ENCODE results near the gene RNF180.
"Not testable (repeated sequence)": the region's sequence is repeated elsewhere in the genome, so short reads cannot be mapped to it uniquely, and the experiment has no call there.

The RNF180 gene

DNA sequence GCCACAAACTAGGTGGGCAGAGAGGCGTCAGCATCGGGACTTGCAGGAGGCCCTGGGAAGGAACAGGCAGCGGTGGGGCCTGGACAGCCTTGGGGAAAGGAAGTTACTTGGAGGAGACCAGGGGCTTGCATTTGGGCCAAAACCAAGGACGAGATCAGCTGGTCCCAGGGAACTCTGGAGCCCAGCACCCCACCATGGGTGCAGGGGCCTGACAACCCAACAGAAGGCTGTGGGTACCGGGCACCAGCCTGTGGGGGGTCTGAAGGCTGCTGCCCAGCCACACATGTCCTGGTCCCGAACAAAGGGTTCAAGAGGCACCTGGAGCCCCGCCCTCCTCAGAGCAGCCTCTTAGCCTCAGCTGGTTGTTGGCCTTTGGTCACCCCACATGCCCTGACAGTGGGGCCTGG lies 61.5 kb downstream of the RNF180 start:
- DNase-seq; in situ Hi-C loops (cut with MboI; ENCODE audit: low pct_unique_long_range_greater_than_20kb, low sequenced_read_pairs): not testable (repeated sequence)

DNA sequence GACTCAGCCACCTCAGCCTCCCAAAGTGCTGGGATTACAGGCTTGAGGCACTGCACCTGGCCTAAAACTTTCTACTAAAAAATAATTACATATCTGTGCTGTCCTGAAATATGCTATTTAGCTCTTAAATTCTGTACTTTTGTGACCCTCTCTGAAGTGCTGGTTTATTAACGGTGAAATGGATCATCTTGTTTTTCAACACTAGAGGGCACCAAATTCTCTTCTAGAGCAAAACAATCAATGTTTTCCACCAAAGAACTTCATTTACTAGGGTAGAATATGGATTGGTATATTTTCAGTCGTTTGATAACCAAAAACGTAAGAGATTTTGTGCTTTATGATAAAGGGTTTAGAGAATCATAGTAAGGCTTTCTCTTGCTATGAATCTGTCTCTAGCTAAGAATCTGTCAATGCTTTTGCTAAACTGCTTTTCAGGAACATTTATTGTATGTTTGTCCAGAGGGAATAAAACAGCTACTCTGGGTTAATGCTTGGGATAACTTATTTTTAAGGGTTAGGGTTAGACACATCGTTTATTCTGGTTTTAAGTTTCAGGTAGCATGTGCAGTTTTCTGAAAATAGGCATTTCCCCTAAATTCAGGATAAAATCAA lies 63.6 kb downstream of the RNF180 start:
- peak; percentile 54 for DNase-seq
- in situ Hi-C loops (cut with MboI; ENCODE audit: low pct_unique_long_range_greater_than_20kb, low sequenced_read_pairs): no loop called here

DNA sequence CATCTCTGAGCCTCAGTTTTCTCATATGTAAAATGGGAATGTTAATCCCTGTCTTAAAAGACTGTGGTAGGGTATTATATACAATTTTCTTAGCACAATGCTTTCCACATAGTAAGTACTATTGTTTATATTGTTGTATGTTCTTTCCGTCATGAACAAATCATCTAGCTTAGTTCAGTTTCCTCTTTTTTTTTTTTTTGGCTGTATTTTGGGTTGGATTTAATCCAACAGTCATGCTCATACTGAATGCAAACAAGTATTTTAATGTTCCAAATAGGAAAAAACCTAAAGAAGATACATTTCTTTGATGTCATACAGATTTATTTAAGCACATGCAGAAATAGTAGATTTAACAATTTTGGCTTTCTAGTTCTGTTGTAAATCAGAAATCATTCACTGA lies 95.1 kb downstream of the RNF180 start:
- in situ Hi-C loops (cut with MboI; ENCODE audit: low pct_unique_long_range_greater_than_20kb, low sequenced_read_pairs): no loop called here
- DNase-seq: no peak

DNA sequence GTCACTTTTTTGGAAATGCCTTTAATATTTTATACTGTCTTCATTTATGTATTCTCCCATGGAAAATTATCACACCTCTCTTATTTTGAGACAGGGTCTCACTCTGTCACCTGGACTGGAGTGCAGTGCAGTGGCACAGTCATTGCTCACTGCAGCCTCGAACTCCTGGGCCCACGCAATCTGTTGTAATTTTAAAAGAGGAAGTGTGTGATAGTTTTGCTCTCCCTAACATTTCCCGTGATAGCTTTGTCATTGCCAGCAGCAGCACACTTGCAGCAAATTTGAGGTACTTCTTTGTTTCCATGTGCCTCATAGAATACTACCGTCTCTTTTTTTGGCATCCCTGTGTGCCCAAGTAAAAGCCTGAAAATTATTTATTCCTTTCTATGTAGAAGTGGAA lies 103.5 kb downstream of the RNF180 start:
- in situ Hi-C loops (cut with MboI; ENCODE audit: low pct_unique_long_range_greater_than_20kb, low sequenced_read_pairs): no loop called here
- peak; percentile 6 for DNase-seq

DNA sequence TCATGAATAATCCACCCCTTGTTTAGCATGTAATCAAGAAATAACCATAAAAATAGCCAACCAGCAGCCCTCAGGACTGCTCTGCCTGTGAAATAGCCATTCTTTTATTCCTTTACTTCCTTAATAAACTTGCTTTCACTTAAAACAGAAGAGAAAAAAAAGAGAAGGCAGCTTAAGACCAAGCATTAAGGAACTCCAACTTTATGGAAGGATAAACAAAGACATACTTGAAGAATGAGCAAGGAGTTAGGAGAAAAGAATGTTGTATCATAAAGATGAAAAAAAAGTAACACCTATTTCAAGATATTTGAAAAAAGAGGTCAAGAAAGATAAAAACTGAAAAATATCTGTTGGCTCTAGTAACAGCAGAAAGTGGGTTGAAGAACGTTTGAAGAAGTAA lies 107.6 kb downstream of the RNF180 start:
- in situ Hi-C loops (cut with MboI; ENCODE audit: low pct_unique_long_range_greater_than_20kb, low sequenced_read_pairs): no loop called here
- DNase-seq: no peak

DNA sequence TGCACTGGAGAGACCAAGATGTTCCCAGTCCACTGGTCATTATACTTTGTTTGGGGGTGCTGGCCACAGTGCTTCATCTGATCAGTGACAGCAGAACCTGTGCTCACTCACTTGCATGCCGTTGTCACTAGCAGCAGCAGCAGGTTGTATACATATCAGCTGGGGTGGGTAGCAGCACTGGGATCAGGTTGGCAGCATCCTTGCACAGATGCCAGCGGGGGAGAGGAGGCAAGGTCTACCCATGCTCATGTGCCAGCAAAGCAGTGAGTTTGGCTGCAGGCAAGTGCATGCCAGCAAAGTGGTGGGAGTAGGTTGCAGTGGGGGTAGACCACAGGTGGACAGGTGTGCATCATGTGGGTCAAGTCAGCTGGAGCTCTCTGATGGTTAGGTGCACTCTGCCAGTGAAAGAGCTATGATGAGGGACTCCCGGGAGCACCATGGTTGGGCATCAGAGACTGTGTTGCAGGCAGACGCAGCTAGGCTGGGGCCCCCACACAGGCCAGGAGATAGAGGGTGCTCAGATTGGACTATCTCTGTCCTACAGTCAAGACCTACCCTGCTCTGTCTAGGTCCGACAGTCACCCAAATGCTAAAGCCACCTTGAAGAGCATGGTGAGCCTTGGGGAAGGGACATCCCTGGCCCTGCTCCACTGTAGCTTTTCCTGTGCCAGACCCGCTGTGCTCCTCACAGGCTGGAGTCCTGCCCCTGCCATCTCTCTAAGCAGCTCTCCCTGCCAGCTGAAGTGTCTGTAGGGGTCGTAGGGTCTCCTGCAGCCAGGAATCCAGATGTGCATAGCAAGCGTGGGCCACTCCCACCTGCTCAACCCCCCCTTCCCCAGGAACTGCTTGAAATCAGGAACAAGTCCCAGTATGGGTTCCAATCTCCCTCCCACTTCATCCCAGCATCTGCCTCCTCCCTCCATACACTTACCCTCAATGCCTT lies 119.8 kb downstream of the RNF180 start:
- DNase-seq: no peak
- in situ Hi-C loops (cut with MboI; ENCODE audit: low pct_unique_long_range_greater_than_20kb, low sequenced_read_pairs): no loop called here

DNA sequence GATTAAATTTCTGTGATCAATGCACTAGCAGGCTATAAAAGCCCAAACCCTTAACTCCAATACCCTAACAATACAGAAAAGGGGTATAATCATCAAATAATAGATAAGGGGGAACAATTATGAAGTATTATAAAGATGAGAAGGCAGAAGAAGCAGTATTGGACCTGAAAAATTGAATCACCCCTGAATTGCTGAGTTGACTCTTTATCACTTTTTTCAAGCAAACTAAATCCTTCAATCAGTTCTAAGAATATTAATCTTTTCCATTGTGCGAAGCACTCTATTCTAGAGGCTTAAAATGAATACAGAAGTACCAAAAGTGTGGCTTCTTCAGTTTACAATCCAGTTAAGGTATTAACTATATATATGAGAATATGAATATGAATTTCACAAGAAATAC lies 120.7 kb downstream of the RNF180 start:
- DNase-seq: no peak
- in situ Hi-C loops (cut with MboI; ENCODE audit: low pct_unique_long_range_greater_than_20kb, low sequenced_read_pairs): no loop called here

DNA sequence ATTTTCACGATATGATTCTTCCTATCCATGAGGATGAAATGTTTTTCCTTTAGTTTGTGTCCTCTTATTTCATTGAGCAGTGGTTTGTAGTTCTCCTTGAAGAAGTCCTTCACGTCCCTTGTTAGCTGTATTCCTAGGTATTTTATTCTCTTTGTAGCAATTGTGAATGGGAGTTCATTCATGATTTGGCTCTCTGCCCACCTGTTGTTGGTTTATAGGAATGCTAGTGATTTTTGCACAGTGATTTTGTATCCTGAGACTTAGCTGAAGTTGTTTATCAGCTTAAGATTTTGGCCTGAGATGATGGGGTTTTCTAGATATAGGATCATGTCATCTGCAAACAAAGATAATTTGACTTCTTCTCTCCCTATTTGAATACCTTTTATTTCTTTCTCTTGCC lies 122.9 kb downstream of the RNF180 start:
- in situ Hi-C loops (cut with MboI; ENCODE audit: low pct_unique_long_range_greater_than_20kb, low sequenced_read_pairs); DNase-seq: not testable (repeated sequence)

DNA sequence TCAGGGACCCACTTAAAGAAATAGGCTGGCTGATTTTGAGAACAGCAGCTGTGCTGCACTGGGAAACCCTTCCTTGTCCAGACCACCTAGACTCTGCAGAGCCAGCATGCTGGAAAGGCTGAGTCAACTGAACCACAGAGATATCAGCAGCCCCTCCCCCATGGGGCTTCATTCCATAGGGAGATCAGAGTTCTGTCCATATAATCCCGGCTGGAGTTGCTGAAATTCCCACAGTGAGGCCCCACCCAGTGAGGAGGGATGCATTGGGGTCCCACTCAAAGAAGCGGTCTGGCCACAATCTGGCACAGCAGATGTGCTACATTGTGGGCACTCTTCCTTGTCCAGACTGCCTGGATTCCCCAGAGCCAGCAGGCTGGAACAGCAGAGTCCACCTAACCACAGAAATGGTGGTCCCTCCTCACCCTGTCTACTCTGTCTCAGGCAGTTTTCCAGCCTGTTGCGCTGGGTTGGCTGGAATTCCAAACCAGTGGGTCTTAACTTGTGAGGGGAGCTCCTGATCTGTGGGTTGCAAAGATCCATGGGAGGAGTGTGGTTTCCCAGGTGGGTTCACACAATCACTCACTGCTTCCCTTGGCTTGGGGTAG lies 127.1 kb downstream of the RNF180 start:
- DNase-seq: no peak
- in situ Hi-C loops (cut with MboI; ENCODE audit: low pct_unique_long_range_greater_than_20kb, low sequenced_read_pairs): no loop called here

DNA sequence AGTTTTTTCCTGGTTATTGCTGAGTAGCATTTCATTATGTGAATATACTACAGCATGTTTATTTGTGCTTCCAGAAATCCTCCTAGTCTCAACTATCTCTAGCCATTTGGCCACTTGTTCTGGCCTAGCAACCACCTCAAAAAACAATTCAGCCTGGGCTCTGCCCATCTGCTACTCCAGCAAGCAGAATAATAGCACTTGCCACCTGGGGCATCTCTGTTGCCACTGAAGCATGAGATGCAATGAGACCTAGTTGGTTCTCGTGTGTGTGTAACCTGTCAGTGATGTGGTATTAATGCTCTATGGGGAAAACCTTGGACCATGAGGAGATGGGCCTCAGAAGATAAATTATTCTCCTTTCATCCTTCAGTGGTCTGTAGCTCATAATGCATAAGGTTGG lies 129.5 kb downstream of the RNF180 start:
- in situ Hi-C loops (cut with MboI; ENCODE audit: low pct_unique_long_range_greater_than_20kb, low sequenced_read_pairs): no loop called here
- no peak for DNase-seq

DNA sequence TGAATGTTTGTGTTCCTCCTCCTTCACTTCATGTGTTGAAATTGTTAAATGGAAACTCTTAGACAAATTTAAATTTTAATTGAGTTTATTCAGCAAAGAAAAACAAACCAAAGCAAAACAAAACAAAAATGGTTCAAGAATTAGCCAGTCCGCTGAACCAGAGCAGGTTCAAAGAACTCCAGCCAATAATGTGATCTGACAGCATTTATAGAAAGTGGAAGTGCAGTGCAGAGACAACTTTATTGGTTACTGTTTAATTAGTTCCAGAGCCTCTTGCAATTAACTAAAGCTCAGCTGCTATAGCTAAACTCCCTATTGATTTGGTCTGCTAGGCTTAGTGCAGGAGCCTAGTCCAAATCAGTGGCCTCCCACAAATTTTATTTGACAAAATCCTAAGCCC lies 132.9 kb downstream of the RNF180 start:
- in situ Hi-C loops (cut with MboI; ENCODE audit: low pct_unique_long_range_greater_than_20kb, low sequenced_read_pairs): no loop called here
- no peak for DNase-seq

DNA sequence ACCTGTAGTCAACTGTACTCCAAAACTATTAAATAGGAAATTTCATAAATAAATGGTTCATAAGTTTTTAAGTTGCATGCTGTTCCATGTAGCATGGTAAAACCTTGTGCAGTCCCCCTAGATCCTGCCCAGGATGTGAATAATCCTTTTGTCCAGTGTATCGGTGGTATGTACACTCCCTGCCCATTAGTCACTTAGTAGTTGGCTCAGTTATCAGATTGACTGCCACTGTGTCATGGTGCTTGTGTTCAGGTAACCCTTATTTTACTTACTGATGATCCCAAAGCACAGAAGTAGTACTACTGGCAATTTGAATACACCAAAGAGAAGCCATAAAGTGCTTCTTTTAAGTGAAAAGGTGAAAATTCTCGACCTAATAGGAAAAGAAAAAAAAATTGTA lies 134.2 kb downstream of the RNF180 start:
- DNase-seq: no peak
- in situ Hi-C loops (cut with MboI; ENCODE audit: low pct_unique_long_range_greater_than_20kb, low sequenced_read_pairs): no loop called here

DNA sequence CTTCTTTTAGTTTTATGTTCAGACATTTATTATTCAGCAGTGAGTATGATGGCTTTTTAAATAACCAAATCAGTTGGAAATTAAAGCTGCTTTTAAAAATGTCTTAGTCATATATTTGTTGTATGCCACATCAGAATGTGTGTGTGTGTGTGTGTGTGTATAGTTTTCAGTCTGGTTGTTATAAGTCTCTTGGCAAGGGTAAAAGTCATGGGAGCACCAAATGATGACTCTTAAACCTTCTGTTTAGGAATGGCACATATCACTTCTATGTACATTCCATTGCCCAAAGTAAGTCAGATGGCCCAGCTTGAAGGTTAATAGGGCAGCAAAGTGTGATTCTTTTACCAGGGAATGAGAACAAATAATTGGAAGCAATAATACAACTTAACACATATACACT lies 135.9 kb downstream of the RNF180 start:
- no peak for DNase-seq
- in situ Hi-C loops (cut with MboI; ENCODE audit: low pct_unique_long_range_greater_than_20kb, low sequenced_read_pairs): no loop called here

DNA sequence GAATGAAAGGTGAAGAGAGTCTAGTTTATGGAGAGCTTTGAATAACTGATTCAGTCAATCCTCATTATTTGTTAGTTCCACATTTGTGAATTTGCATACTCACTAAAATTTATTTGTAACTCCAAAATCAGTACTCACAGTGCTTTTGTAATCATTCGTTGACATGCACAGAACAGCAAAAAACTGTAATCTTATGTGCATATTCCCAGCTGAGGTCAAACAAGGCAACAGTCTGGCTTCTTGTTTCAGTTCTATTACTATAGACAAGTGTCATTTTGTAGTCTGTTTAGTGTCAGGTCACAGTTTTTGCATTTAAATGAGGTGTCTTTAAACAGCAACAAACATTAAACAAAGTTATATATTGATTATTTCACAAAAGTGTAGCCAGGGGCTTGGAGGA lies 142.5 kb downstream of the RNF180 start:
- in situ Hi-C loops (cut with MboI; ENCODE audit: low pct_unique_long_range_greater_than_20kb, low sequenced_read_pairs): no loop called here
- DNase-seq: no peak

DNA sequence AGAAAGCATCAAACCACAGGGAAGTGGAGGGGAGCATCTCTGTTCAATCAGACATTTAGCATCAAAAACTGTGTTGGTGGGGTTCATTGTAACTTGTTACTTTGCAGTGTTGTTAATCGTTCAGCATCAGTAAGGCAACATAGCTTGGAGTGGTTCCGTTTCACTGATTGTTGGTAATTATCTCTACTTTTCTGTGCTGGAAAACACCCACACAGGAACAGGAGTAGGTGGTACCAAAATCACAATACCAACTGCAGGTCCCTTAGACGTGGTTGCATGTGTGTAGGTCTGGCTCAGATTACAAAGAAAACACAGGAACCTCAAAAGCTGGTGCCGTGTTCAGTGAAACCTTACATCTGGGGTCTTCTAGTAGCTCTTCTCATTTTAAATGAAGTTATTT lies 146.8 kb downstream of the RNF180 start:
- in situ Hi-C loops (cut with MboI; ENCODE audit: low pct_unique_long_range_greater_than_20kb, low sequenced_read_pairs): no loop called here
- no peak for DNase-seq

DNA sequence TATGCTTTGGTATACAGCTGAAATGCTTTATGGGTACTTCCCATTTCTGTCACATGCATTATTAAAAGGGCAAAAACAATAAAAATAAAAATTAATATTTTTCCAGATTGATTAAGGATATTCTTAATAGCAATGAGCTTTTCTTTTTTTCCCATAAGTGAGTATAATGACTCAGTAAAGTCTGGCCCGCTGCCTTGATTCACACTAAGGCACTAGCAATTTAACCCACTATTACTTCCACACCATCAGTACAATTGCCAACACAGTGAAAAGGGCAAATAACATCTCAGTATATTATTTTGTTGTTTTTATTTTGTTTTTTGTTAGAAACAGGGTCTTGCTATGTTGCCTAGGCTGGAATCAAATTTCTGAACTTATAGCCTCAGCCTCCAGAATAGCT lies 150.1 kb downstream of the RNF180 start:
- in situ Hi-C loops (cut with MboI; ENCODE audit: low pct_unique_long_range_greater_than_20kb, low sequenced_read_pairs): no loop called here
- DNase-seq: no peak

DNA sequence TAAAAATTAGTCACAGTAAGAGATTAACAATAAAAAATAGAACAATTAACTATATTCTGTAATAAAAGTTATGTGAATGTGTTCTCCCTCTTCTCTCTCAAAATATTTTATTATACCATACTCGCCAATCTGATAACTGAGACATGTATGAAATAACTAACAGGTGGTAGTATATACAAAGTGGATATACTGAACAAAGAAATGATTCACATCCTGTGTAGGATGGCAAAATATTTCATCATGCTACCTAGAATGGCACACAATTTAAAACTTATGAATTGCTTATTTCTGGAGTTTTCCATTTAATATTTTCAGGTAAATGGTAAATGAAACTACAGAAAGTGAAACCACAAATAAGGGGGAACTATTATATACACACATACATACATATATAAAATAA lies 152.5 kb downstream of the RNF180 start:
- DNase-seq: no peak
- in situ Hi-C loops (cut with MboI; ENCODE audit: low pct_unique_long_range_greater_than_20kb, low sequenced_read_pairs): no loop called here

DNA sequence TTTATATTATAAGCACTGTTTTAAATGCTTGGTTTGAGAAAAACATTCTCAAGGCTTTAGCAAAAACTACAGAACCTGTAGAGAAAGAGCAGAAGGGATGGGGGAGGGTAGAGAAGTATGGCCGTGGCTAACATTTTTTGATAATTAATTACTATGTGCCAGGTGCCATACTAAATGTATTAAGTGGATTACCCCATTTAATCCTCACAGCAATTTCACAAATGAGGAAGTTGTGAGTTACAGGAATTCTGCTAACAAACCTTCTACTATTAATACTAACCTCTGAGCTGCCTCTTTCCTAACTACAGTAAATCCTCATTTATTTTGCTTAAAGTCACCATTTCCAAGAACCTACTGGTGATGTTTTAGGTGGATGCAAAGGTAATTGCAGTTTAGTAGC lies 157.9 kb downstream of the RNF180 start:
- DNase-seq: no peak
- in situ Hi-C loops (cut with MboI; ENCODE audit: low pct_unique_long_range_greater_than_20kb, low sequenced_read_pairs): no loop called here

DNA sequence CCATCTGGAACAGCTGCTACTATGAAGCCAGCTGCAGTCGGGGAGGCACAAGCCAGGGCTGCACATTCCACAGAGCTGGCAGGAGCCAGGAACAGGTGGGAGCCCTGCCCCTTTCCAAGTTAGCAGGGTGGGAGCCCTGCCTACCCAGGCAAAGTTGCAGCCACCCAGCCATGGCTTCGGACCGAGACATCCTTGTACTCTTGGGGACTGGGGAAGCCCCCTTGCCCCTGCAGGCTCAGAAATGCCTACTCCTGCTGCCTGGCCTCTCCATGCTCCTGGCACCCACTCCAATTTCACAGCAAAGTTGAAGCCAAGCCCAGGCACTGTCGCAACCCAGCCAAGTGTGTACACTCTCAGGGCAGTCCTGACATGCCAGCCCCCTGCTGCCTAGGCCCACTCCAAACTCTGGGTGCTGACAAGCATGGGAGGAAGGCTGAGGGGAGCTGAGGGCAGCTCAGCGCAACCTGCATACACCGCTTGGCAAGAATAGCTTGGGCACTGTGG lies 165.1 kb downstream of the RNF180 start:
- in situ Hi-C loops (cut with MboI; ENCODE audit: low pct_unique_long_range_greater_than_20kb, low sequenced_read_pairs): no loop called here
- DNase-seq: no peak

DNA sequence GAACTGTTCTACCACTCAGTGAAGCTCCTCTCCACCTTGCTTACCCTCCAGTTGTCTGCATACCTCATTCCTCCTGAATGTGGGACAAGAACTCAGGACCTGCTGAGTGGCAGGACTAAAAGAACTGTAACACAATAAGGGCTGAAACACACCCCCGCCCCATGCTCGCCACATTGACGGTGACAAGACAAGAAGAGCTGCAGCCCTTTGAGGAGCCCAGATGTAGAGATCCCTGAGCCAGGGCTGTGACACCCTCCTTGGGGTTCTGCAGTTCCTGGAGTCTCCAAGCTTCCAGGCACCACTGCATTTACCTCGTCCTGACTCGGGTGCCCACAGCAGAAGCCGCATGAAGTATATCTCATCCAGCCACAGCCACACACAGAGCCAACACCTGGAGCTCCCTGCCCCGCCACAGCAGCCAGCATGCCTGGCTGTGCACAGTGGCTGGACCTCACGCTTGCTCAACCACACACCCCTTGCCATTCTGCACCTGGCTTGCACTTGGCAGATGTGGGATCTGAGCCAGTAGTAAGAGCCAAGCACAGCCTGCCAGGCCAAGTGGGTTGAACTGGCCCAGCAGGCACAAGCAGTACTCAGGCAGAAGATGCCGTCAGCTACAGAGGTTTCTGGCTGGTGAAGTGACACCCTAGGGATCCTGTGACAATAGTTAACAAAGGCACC lies 166.1 kb downstream of the RNF180 start:
- in situ Hi-C loops (cut with MboI; ENCODE audit: low pct_unique_long_range_greater_than_20kb, low sequenced_read_pairs): no loop called here
- DNase-seq: no peak
